ENCODE data around the gene GFM2.
A peak's percentile ranks its signal among the peaks of the same experiment; 100 is the strongest.
"Not testable (repeated sequence)": the region's sequence is repeated elsewhere in the genome, so short reads cannot be mapped to it uniquely, and the experiment has no call there.

GFM2 gene
- total RNA-seq: 25.4 to 61.1 (median 43.0) reads per million in 17 experiments

DNA sequence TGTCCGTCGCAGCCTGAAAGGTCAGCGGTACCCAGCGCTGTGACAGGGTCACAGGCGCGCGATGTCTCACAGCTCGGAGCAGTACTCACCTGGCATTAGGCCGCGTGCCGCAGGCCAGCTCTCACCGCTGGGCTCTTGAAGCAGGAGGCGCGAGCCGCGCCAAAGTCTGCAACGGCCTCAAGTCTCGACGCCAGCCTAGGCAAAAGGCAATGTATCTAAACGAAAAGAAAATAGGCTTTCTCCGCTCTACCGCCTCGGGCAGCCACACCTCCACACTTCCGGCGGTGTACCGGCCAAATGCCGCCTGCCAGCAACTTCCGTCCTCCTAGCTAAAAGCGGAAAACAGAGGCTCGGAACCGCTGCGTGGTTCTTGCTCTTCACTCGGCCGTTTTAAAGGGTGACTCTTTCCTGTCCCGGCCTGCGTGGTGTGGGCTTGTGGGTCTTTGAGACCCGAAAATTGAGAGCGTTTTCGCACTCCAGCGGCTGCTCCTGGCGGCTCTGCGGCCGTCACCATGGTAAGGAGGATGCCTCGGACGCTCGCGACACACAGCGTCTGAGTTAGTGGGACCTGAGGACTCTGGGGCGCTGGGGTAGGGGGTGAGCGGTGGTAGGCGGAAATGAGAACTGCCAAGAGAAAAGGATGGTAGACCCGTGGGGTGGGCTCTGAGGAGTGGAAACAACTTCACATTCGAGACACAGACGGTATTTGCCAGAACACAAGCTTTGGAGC is at the start of gene GFM2, which contains the start of gene NSA2:
Gene GFM2 (minus strand): TSS at position 269 of the 730 bp plus-strand sequence. CDS start 3,375 bp downstream, outside the sequence.
Gene NSA2 (plus strand): TSS at position 401 of the 730 bp plus-strand sequence. CDS start 112 bp downstream, at position 513.
- peak; percentile 94 to 96 (median 96) for DNase-seq

GRCh38 chr5:74810915-74811314 is 44.0 kb upstream of the GFM2 start:
- no peak for DNase-seq

DNA sequence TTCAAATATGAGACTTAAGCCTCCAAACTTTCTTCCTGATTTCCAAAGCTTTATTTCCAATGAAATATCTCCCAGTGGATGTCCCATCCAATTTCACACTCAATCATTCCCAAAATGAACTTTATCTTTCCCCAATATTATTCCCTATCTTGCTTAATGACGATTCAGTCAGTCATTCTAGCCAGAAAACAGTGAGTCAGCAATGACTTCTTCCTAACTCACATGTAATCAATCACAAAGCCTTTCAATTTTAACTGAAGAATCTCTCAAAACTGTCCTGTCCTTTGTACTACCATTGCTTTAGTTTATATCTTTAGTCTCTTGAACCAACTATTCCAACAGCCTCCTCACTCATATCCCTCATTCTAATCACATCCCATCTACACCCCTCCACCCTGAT is 35.0 kb upstream of the GFM2 start:
- DNase-seq: no peak

DNA sequence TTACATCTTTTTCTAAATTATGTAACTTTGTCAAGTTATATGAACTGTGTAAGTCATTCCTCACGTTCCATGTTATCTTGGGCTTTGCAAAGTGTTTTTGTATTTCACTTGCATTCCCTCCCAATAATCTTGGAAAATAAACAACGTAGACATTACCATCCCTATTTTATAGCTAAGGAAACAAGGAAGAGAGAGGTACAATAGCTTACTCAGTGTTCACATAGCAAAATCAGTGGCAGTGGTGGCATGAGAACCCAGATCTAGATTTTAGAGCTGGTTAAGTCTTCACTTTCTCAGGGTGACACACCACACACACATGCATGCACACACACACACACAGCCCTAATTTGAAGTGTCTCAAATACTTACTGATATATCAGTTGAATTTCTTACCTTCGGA is 34.3 kb upstream of the GFM2 start:
- DNase-seq: no peak

GRCh38 chr5:74798977-74799911 is 32.3 kb upstream of the GFM2 start:
- DNase-seq: no peak

GRCh38 chr5:74791669-74792068 is 24.8 kb upstream of the GFM2 start:
- DNase-seq: not testable (repeated sequence)

DNA sequence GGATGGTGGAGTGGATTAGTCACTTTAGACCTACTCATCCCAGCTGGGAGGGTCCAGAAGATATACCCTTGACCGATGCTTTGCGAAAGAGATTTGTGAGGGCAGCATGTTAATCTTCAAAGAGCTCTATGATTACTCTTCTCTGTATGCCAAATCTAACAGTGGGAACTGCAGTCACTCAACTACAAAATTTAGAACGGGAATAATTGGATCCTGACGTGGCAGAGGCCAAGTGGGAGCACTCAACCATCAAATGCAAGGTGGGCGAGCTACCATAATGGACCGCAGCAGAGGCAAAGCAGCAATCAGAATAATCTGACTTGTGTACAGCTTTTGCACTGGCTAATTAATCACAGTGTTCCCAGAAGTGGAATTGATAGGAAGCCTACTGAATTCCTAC is 20.5 kb upstream of the GFM2 start:
- no peak for DNase-seq

DNA sequence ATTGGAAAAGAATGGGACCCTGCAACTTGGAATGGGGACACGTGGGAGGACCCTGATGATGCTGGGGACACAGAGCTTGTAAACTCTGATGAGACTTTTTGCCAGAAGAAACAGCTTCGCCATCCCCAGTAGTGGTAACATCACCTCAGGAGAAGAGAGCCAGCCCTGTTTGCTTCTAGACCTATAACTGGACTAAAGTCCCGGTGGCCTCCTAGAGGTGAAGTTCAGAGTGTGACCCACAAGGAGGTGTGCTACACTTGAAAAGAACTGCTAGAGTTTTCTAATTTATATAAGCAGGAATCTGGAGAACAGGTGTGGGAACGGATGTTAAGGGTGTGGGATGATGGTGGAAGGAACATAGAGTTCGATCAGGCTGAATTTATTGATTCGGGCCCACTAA is 19.9 kb upstream of the GFM2 start:
- no peak for DNase-seq

DNA sequence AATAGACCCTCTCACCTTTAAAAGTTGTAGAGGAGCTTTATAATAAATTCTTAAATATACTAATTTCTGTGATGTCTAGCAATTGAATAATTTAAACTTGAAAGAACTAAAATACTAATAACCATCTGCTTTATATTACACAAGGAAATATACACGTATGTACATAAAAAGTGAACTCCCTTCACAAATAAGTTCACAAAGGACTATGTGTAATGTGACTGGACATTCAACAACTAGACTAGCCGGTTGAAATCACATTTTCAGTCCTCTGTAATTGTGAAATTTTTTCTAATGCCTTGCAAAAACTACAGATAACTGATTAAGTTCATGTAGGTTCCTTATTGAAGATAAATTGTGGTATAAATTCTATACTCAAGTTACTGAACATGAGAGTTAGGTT is 11.7 kb upstream of the GFM2 start:
- no peak for DNase-seq

- DNase-seq: no peak
Measured at GRCh38 chr5:74772359-74772758, 5.4 kb upstream of the GFM2 start.

- DNase-seq: peak; percentile 44 to 74 (median 70)
Measured at GRCh38 chr5:74767579-74767913, 629 bp upstream of the GFM2 start.

DNA sequence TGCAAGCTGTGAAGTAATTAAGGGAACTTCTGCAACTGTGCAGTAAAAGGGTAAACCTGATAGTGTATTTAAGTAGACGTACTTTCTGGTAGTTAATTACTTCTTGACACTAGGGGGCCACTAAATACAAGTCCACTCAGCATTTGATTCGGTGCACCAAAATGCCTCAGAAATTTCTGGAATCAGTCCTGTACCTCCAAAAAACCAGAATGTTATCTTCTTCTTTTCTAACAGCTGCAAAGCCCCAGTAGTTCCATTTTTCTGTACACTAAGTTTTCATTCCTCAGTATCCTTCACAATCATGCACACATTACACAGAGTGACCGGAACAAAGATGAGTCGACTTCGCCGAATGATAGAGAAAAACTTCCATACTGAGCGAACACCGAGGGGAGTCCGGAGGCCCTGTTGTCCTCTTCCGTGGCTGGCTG is 484 bp downstream of the GFM2 start:
- DNase-seq: peak; percentile 19 to 75 (median 52)

DNA sequence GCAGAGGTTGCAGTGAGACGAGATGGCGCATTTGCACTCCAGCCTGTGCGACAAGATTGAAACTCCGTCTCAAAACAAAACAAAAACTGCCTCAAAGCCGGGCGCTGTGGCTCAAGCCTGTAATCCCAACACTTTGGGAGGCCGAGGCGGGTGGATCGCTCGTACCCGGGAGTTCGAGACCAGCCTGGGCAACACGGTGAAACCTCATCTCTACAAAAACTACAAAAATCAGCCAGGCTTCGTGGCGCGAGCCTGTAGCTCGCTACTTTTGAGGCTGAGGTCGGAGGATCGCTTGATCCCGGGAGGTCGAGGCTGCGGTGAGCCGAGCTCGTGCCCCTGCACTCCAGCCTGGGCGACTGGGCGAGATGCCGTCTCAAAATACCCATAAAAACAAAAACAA is 988 bp downstream of the GFM2 start:
- DNase-seq: no peak

DNA sequence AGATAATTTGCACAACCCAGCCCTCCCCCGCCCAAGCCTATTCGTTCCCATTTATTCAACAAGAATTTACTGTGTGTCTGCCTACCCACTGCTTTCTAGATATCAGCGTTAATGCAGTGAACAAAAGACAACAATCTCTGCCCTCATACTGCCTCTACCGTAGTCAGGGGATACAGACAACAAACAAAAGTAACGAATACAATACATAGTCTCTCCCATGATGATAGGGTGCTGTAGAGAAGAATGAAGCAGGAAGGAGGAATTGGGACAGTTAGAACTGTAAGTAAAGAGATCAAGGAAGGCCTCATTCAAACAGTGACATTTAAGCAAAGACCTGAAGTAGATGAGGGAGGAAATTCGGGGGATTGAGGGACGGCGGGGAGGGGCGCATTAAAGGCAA is 1.7 kb downstream of the GFM2 start:
- no peak for DNase-seq

DNA sequence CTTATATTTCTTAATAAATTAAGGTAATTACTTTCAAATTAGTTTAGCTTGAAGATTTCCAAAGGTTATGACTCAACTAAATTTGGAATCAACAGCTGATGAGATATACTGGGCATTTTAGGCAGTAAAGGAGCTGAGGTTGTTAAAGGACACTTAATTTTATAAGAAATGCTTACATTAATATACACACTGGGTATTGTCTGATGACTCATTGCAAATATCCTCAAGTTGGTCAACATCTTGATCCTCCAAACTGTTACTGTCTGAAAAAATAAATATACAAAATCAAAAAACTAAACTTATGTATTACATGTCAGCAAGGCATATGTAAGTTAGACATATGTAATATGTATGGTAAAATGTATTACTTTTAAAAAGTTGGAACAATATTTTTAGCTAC is 3.4 kb downstream of the GFM2 start:
- DNase-seq: no peak

DNA sequence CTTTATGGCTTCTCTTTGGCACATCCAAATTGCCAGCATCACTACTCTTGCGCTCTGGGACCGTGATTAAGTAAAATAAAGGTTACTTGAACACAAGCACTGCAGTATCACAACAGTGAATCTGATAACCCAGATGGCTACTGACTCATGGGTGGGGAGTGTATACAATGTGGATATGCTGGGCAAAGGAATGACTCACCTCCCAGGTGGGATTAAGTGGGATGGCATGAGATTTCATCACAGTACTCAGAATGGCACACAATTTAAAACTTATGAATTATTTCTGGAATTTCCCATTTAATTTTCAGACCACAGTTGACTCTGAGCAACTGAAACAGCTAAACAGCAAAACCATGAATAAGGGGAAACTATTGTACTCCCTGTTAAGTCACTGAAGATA is 4.3 kb downstream of the GFM2 start:
- DNase-seq: no peak

DNA sequence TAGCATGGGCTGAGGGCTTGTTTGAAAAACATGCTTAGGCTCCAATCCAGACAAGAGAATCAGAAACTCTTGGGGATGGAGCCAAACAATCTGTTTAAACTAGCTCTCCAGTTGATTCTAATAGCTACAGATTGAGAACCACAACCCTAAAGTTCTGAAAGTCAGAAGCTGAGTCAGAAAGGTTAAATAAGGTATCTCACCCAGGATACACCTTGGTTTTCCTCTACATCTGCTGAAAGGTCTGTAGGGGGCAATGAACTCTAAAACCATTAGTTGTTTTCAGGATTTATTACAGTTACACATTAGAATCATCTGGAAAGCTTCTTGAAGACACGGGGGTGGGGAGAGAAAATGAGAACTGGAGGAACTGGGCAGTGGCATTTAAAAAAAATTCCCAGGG is 5.7 kb downstream of the GFM2 start:
- no peak for DNase-seq

- DNase-seq: not testable (repeated sequence)
Measured at GRCh38 chr5:74748742-74749141, 18.2 kb downstream of the GFM2 start.

- no peak for DNase-seq
Measured at GRCh38 chr5:74738406-74738805, 28.5 kb downstream of the GFM2 start.

DNA sequence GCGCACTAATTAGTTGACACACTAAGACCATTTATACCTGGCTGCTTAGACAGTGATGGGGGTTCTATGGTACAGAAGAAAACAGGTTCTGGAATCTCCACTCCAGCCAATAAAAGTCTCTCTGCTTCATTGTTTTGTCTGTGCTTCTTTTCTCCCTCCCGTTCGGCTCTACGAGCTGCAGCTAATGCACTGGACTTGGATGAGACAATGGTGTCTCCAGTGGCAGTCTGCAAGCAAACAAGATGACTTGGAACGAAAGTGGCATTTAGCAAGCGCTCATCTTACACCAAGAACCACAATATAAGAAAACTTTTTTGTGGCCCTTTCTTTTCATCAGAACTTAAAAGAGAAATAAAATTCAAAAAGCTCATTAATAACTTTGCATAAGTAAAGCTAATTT is 30.2 kb downstream of the GFM2 start:
- DNase-seq: no peak

DNA sequence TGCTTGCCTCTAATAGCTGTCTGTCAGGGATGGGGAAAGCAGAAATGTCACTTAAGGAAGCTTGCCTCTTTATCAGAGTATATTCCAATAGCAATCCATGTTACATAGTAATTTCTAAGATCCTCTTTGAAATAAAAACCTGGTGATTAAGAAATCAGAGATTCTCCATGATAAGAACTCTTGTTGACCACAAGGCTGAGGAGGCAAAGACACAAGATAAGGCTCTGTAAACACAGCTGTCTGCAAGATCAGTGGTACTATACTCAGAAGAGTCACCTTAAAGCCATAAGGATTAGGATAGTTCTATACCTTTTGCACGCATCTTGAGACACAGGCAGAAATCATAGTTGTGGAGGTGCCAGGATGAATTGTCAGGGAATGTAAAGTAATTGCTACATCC is 41.6 kb downstream of the GFM2 start:
- DNase-seq: no peak

DNA sequence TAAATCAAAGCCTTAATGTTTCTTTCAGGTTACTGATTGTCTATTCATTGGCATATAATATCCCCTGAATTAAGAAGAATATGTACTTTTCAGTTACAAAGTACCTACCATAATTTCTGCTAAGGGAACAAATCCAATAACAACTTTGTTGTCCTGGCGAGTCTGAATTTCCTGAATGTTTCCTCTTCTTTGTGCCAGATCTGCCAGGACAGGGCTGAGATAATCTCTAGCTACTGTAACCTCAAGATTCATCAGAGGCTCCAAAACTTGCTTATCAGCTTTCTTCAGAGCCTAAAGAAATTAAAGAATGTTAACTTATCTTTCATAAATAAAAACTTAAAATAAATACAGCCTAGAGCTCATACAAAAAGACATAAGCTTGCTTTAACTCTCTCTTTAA is 44.6 kb downstream of the GFM2 start:
- no peak for DNase-seq

DNA sequence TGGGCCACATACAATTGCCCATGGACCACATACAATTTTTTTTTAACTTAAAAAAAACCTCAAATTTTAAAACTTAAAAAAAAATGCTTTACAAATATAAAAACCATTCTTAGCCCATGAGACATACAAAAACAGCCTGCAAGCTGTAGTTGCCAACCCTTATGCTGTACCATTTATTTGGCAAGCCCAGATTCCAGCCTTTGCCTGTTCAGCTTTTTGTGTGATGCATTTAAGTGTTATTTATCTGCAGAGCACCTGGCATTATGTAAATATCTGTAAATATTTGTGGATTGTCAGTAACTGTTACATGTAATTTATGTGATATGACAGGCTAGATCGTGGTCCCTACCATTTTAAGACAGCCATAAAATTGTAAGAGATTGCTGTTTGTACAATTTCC is 49.3 kb downstream of the GFM2 start:
- DNase-seq: no peak

DNA sequence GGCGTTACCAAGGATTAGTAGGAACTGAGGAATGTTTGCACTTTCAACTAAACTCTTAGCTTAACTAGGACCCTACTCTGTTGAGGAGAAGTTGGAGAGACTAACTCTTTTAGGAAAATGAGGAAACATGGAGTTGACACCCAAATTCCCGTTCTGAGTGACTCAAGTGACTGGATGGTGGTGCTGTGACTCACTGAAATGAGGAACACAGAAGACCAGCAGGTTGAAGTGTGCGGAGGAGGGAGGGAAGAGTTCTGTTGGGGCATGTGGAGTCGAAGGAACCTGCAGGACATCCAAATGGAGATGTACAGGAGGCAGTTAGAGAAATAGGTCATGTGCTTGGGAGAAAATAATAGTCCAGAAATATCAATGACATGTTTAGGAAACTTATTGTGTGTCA is 73.7 kb downstream of the GFM2 start:
- peak; percentile 60 to 75 (median 69) for DNase-seq
